HG03060 (cell line): ENCODE data around the gene TUBD1.
"Not testable (repeated sequence)": the region's sequence is repeated elsewhere in the genome, so short reads cannot be mapped to it uniquely, and the experiment has no call there.

ENCODE experiments used
- ATAC-seq: cut with Tn5 transposase; IDR thresholded peaks from one replicate; pipeline ENCODE4 v1.9.1; 2021; ENCODE audit warnings: low read depth, moderate number of reproducible peaks; ENCODE audit not compliant: unreplicated experiment

TUBD1 gene

GRCh38 chr17:59892924-59893675 is at the start of gene TUBD1, which contains the start of gene RPS6KB1:
Gene TUBD1, minus strand, starts transcription at chr17:59892943. Its CDS starts 1,941 bp downstream, at chr17:59891002.
Gene RPS6KB1, plus strand, starts transcription at chr17:59893121. Its CDS starts 64 bp downstream, at chr17:59893185.
- ATAC-seq: peak; percentile 87

- ATAC-seq: no peak
Measured at GRCh38 chr17:59941131-59941530, 48.4 kb upstream of the TUBD1 start.

GRCh38 chr17:59940697-59941096 is 48.0 kb upstream of the TUBD1 start:
- not testable (repeated sequence) for ATAC-seq

GRCh38 chr17:59933317-59933716 is 40.6 kb upstream of the TUBD1 start:
- ATAC-seq: not testable (repeated sequence)

GRCh38 chr17:59930768-59931167 is 38.0 kb upstream of the TUBD1 start:
- ATAC-seq: not testable (repeated sequence)

GRCh38 chr17:59930121-59930520 is 37.4 kb upstream of the TUBD1 start:
- ATAC-seq: not testable (repeated sequence)

GRCh38 chr17:59920637-59921036 is 27.9 kb upstream of the TUBD1 start:
- not testable (repeated sequence) for ATAC-seq

- ATAC-seq: no peak
Measured at GRCh38 chr17:59916446-59916845, 23.7 kb upstream of the TUBD1 start.

- no peak for ATAC-seq
Measured at GRCh38 chr17:59914274-59914854, 21.6 kb upstream of the TUBD1 start.

GRCh38 chr17:59907467-59907866 is 14.7 kb upstream of the TUBD1 start:
- ATAC-seq: no peak

GRCh38 chr17:59903455-59903854 is 10.7 kb upstream of the TUBD1 start:
- no peak for ATAC-seq

GRCh38 chr17:59901604-59902003 is 8.9 kb upstream of the TUBD1 start:
- ATAC-seq: no peak

- no peak for ATAC-seq
Measured at GRCh38 chr17:59899099-59899498, 6.4 kb upstream of the TUBD1 start.

- ATAC-seq: no peak
Measured at GRCh38 chr17:59897090-59897489, 4.3 kb upstream of the TUBD1 start.

- ATAC-seq: no peak
Measured at GRCh38 chr17:59893676-59894100, 945 bp upstream of the TUBD1 start.

GRCh38 chr17:59892251-59892923 is 356 bp downstream of the TUBD1 start:
- ATAC-seq: no peak

GRCh38 chr17:59890720-59891119 is 2.0 kb downstream of the TUBD1 start:
- ATAC-seq: no peak

GRCh38 chr17:59888145-59888750 is 4.5 kb downstream of the TUBD1 start:
- ATAC-seq: no peak

GRCh38 chr17:59884861-59885260 is 7.9 kb downstream of the TUBD1 start:
- ATAC-seq: no peak

GRCh38 chr17:59878624-59879023 is 14.1 kb downstream of the TUBD1 start:
- ATAC-seq: no peak

- ATAC-seq: no peak
Measured at GRCh38 chr17:59877965-59878364, 14.8 kb downstream of the TUBD1 start.
